Astrocyte of the cerebellum (primary cell): ENCODE results near the gene DNAJB4.

Experiments
- DNase-seq: peaks from one replicate; pipeline ENCODE4 v3.0.0-alpha.2; 2011; ENCODE audit warnings: low read depth
- H3K4me3 ChIP-seq: 2 replicates; pipeline ENCODE4 v1.5.1; 2011; ENCODE audit warnings: mild to moderate bottlenecking, low read depth, low read length, moderate library complexity
- in situ Hi-C: cut with HindIII; loops from 2 replicates; pipeline ENCODE4 v1.10.0; 2017; ENCODE audit warnings: low sequenced_read_pairs
- TF ChIP-seq, protein P1 (sequence below): IDR thresholded peaks from 2 replicates; pipeline ENCODE4 v1.5.1; 2012; ENCODE audit warnings: low read length, low read depth, moderate library complexity, mild to moderate bottlenecking; ENCODE audit errors: missing control alignments

DNAJB4 gene

DNA sequence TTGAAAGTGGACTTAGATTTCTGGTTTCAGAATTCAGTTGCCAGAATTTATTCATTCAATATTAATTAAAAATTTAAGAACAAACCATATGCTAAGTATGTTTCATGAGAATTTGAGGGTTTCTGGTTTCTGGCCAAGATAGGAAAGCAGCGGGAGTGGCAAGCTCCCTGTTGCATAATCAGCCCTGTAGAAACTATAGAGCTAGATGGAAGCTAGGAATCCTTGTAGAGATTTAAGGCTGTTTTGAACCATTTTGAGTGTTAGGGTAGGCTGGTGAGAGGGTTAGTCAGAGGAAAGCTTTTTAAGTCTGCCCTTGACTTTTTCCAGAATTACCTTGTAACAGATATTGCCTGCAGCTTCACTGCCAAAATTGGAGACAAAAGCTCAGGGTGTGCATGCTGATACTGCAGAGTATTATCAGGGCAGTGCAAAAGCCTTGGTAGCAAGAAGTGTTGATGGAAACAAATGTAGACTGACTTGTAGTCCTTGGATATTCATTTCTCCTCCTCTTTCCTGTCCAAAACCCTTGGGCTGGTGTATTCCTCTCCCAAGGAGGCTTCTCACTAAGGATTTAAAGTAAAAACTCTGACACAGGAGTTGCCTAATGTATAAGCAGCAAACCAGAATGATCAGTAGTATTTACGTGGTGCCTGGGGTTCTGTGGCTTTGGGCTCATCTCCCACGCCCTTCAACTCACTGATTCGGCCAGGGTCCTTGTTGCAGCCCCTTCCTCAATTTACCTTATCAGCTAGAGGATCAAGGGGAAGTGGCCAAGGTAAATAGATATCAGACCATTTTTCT lies 28.5 kb downstream of the DNAJB4 start:
- TF ChIP-seq, protein P1, sequence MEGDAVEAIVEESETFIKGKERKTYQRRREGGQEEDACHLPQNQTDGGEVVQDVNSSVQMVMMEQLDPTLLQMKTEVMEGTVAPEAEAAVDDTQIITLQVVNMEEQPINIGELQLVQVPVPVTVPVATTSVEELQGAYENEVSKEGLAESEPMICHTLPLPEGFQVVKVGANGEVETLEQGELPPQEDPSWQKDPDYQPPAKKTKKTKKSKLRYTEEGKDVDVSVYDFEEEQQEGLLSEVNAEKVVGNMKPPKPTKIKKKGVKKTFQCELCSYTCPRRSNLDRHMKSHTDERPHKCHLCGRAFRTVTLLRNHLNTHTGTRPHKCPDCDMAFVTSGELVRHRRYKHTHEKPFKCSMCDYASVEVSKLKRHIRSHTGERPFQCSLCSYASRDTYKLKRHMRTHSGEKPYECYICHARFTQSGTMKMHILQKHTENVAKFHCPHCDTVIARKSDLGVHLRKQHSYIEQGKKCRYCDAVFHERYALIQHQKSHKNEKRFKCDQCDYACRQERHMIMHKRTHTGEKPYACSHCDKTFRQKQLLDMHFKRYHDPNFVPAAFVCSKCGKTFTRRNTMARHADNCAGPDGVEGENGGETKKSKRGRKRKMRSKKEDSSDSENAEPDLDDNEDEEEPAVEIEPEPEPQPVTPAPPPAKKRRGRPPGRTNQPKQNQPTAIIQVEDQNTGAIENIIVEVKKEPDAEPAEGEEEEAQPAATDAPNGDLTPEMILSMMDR = no peak
- no peak for DNase-seq
- in situ Hi-C loops = no loop called here
- no peak overlapping the region for H3K4me3 ChIP-seq

DNA sequence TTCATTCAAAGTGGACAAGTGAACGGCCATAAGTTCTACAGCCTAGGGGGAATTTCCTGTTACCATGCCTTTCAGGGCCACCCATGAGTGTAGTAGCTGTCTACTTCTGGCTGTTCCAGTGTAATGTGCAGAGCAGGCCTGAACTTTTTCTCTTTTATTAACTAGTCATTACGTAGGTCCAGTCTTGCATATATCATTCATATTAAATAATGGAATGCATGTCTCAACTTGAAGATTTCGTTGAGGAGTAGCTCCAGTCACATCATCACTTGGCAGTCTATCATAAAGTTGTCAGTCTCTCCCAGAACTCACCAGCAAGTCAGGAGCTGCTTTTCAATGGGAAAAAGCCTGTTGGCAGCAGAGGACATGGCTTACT lies 29.0 kb downstream of the DNAJB4 start:
- DNase-seq = no peak
- in situ Hi-C loops = no loop called here
- no peak overlapping the region for H3K4me3 ChIP-seq
- TF ChIP-seq, protein P1 = no peak

DNA sequence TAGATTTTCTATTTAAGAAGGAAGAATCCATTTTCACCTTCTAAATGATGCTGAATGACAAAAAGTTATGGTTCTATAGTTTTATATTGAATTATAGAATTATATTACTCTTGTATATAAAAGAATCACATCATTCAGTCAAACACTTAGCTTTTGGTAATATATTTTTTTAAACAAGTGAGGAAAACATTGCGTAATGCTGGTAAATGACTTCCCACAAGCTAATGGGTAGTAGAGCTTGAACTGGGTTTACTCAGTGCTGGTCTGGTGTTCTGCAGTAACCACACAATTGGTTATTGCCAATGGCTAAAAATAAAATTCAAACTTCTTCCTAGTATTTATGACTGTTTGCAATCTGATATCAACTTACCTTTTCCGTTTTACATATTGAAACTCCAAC lies 30.4 kb downstream of the DNAJB4 start:
- in situ Hi-C loops = no loop called here
- H3K4me3 ChIP-seq = no peak overlapping the region
- no peak for DNase-seq
- TF ChIP-seq, protein P1 = no peak

DNA sequence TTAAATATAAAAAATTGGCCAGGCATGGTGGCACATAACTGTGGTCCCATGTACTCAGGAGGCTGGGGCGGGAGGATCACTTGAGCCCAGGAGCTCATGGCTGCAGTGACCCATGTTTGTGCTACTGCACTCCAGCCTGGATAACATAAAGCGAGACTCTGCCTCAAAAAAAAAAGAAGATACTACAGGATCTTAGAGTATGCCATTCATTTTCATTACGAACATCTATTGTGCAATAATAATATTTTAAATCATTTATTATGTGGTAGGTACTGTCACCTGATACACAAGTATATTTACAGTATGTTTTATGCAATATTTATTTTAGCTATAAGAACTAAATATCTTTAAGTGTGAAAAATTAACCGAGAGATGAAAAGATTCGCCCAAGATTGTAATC lies 31.7 kb downstream of the DNAJB4 start:
- in situ Hi-C loops = no loop called here
- TF ChIP-seq, protein P1 = no peak

DNA sequence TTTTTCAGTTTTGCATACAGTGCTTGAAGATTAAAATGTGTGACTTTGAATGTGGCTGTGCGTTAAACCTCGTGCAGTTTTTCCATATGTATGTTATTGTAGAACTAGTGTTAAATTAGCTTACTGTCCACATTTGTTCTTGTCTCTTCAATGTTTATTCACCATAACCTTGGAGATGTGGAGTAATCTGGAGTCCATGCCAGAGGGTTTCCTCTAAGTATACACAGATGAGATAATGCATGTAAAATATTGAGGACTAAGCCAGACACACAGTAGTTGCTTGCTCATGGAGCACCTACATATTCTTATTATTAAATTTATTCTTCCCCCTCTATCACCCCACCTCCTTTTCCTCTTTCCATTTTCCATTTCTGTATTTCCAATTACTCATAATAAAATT lies 33.3 kb downstream of the DNAJB4 start:
- DNase-seq = peak; percentile 8
- no peak overlapping the region for H3K4me3 ChIP-seq
- in situ Hi-C loops = no loop called here
- TF ChIP-seq, protein P1 = no peak

More for the DNA sequence above, 31.7 kb downstream of the DNAJB4 start:
- H3K4me3 ChIP-seq = no peak overlapping the region
- DNase-seq = no peak

DNA sequence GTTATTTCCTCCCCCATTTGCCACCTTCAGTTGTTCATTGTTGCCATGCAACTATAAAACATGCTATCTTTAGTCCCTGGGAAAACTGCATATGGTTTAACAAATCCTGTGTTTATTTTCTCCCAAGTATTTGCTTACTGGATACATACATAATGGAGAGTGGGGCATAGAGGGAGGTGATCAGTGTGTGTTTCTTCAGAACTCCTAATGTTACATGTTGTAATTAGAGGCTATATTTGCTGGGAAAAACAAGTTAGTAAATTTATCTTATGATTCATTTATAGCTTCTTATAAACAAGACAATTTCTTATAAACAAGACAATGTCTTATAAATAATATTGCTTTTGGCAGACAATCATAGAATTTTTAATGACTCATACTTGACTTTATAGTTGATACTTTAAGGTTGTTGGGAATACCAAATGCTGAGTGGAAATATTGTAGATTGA lies 33.8 kb downstream of the DNAJB4 start:
- TF ChIP-seq, protein P1 = no peak
- DNase-seq = peak; percentile 8
- in situ Hi-C loops = no loop called here
- H3K4me3 ChIP-seq = no peak overlapping the region
